DOHH2 (cell line): Measurements from ENCODE around the gene THEMIS2.
A peak's percentile ranks its signal among the peaks of the same experiment; 100 is the strongest.

Source experiments
- H3F3A ChIP-seq: fragments of 200-600 bp; sonication (generic), shearing (Covaris generic); 2 replicates; pipeline ENCODE4 v1.6.0; 2016; ENCODE audit warnings: antibody characterized with exemption, mild to moderate bottlenecking; ENCODE audit not compliant: control insufficient read depth, insufficient read depth
- H3K27ac ChIP-seq: fragments of 200-600 bp; sonication (generic); 2 replicates; pipeline ENCODE4 v1.5.1; 2014; ENCODE audit warnings: low read depth, mild to moderate bottlenecking, low read length, moderate library complexity
- H3K27me3 ChIP-seq: fragments of 200-600 bp; sonication (generic); 2 replicates; pipeline ENCODE4 v1.6.1; 2014; ENCODE audit warnings: mild to moderate bottlenecking, low read length, mixed read lengths; ENCODE audit not compliant: control insufficient read depth
- H3K36me3 ChIP-seq: fragments of 200-600 bp; sonication (generic); 2 replicates; pipeline ENCODE4 v1.6.1; 2014; ENCODE audit warnings: mild to moderate bottlenecking, low read length, moderate library complexity, mixed read lengths; ENCODE audit not compliant: control insufficient read depth
- H3K4me1 ChIP-seq: fragments of 200-600 bp; sonication (generic); 2 replicates; pipeline ENCODE4 v1.6.1; 2014; ENCODE audit warnings: mild to moderate bottlenecking, low read length, mixed read lengths; ENCODE audit not compliant: control insufficient read depth
- H3K4me2 ChIP-seq: fragments of 200-600 bp; sonication (generic); 2 replicates; pipeline ENCODE4 v1.6.0; 2014; ENCODE audit warnings: mild to moderate bottlenecking, low read length, moderate library complexity
- H3K4me3 ChIP-seq: fragments of 200-600 bp; sonication (generic); 2 replicates; pipeline ENCODE4 v1.5.1; 2014; ENCODE audit warnings: mild to moderate bottlenecking, low read length, mixed read lengths
- H3K79me2 ChIP-seq: fragments of 200-600 bp; sonication (generic); 2 replicates; pipeline ENCODE4 v1.6.1; 2014; ENCODE audit warnings: mild to moderate bottlenecking, low read length, mixed read lengths; ENCODE audit not compliant: control insufficient read depth
- H3K9me2 ChIP-seq: fragments of 200-600 bp; sonication (generic); replicated peaks from 2 replicates; pipeline ENCODE4 v1.6.1; 2014; ENCODE audit warnings: mild to moderate bottlenecking, low read length, mixed read lengths; ENCODE audit not compliant: control insufficient read depth
- H3K9me3 ChIP-seq: fragments of 200-600 bp; sonication (generic); 2 replicates; pipeline ENCODE4 v1.6.1; 2014; ENCODE audit warnings: antibody characterized with exemption, low read length, mixed read lengths; ENCODE audit not compliant: control insufficient read depth, insufficient read depth
- H4K20me1 ChIP-seq: fragments of 200-600 bp; sonication (generic); 2 replicates; pipeline ENCODE4 v1.6.0; 2014; ENCODE audit warnings: low read depth, mild to moderate bottlenecking, antibody characterized with exemption, low read length, moderate library complexity; ENCODE audit not compliant: control insufficient read depth, insufficient read depth
- EZH2phosphoT487 ChIP-seq: fragments of 200-600 bp; sonication (generic); IDR thresholded peaks from 2 replicates; pipeline ENCODE4 v1.6.1; 2017; ENCODE audit warnings: borderline replicate concordance, mild to moderate bottlenecking, antibody characterized with exemption, low read length, moderate library complexity, mixed read lengths
- TF ChIP-seq, protein P1 (sequence below): fragments of 200-600 bp; sonication (generic); IDR thresholded peaks from one replicate; pipeline ENCODE4 v1.5.1; 2014; ENCODE audit warnings: antibody characterized with exemption, mild to moderate bottlenecking, low read depth, low read length; ENCODE audit not compliant: poor library complexity, severe bottlenecking

The THEMIS2 gene

DNA sequence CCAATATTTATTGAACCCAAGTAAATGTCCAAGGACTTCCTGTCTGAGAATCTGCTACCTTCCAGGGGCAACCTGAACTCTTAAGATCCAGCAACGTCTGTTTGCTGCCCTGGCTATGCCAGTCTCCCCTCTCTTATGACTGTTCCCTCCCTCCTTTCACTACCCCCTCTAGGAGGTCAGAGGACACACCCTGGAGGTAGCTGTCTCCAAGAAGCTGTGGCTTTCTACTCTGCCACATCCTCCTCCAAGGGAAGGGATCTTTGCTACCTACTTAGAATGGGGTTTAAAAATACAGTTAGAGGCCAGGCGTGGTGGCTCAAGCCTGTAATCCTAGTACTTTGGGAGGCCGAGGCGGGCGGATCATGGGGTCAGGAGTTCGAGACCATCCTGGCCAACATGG lies 58.8 kb downstream of the THEMIS2 start:
- TF ChIP-seq, protein P1, sequence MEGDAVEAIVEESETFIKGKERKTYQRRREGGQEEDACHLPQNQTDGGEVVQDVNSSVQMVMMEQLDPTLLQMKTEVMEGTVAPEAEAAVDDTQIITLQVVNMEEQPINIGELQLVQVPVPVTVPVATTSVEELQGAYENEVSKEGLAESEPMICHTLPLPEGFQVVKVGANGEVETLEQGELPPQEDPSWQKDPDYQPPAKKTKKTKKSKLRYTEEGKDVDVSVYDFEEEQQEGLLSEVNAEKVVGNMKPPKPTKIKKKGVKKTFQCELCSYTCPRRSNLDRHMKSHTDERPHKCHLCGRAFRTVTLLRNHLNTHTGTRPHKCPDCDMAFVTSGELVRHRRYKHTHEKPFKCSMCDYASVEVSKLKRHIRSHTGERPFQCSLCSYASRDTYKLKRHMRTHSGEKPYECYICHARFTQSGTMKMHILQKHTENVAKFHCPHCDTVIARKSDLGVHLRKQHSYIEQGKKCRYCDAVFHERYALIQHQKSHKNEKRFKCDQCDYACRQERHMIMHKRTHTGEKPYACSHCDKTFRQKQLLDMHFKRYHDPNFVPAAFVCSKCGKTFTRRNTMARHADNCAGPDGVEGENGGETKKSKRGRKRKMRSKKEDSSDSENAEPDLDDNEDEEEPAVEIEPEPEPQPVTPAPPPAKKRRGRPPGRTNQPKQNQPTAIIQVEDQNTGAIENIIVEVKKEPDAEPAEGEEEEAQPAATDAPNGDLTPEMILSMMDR, result no peak
- no peak for TF ChIP-seq EZH2phosphoT487
- Histone ChIP-seq H3K27ac (no peak overlapping the region), H3K9me2 (no peaks in the 10 kb centered on the region), H3K4me1 (peaks cover 18% of the 10 kb centered on the region), H3K27me3 (peaks cover 20% of the 10 kb centered on the region), H3K36me3 (no peaks in the 10 kb centered on the region), H3F3A (no peaks in the 10 kb centered on the region), H3K4me2 (no peak overlapping the region), H4K20me1 (no peaks in the 10 kb centered on the region), H3K4me3 (no peak overlapping the region), H3K9me3 (no peaks in the 10 kb centered on the region), H3K79me2 (no peaks in the 10 kb centered on the region)

DNA sequence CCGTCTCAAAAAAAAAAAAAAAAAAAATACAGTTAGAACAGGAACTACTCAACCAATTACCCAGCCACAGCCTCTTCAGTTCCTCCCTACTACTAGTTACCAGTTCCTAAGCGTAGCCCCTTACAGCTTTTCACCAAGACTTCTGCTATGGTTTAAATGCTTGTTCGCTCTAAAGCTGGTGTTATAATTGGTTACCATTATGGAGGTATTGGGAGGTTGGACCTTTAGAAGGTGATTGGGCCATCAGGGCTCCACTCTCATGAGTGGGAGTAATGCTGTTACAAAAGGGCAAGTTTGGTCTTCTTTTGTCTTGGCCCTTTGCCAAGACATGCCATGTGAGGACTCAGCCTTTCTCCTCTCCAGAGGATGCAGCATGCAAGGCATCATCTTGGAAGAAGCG lies 59.4 kb downstream of the THEMIS2 start:
- Histone ChIP-seq H3K9me3 (no peaks in the 10 kb centered on the region), H3K4me2 (no peak overlapping the region), H3K27me3 (peaks cover 16% of the 10 kb centered on the region), H3K36me3 (no peaks in the 10 kb centered on the region), H3K4me1 (peaks cover 18% of the 10 kb centered on the region), H3K4me3 (no peak overlapping the region), H3K27ac (no peak overlapping the region), H3K79me2 (no peaks in the 10 kb centered on the region), H3K9me2 (no peaks in the 10 kb centered on the region), H3F3A (no peaks in the 10 kb centered on the region), H4K20me1 (no peaks in the 10 kb centered on the region)
- TF ChIP-seq, protein P1, result no peak
- TF ChIP-seq EZH2phosphoT487, result no peak

DNA sequence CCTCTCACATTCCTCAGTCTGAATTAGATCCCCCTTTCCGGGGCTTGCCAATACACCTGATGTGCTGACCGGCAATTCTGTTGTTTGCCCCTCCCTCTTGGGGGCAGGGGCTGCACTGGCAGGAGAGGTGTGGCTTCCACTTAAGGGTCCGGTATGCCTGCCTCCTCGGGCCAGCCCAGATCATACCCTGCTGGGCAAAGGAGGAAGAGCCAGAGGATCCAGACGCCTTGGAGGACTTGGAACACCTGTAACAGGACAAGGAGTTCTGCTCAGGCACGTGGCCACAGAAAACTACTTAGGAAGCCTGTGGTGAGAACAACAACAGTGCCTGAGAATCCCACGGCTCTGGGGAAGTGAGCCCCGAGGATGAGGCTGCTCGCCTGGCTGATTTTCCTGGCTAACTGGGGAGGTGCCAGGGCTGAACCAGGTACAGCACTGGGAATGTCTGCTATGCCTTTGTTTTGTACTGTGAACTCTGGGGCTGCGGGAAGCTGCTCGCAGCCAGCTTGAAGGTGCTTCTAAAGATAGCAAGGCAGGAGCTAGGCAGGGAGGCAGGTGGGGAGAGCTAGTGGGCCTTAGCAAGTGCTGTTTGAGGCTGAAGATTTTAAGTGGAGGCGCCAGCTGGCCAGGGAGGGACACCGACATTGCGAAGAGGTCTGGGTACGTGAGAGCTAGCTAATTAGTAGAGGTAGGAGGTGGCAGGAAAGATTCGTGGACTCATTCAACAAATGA lies 62.6 kb downstream of the THEMIS2 start, which contains the start of gene SMPDL3B:
Gene SMPDL3B (plus strand): TSS at position 183 of the 732 bp plus-strand sequence. CDS start 184 bp downstream, at position 367.
- Histone ChIP-seq H3K27me3 (peaks cover 16% of the 10 kb centered on the region), H3K4me1 (peaks cover 19% of the 10 kb centered on the region), H3K79me2 (no peaks in the 10 kb centered on the region), H3K4me2 (peak within 1 kb of the TSS; percentile 38), H3F3A (no peaks in the 10 kb centered on the region), H3K4me3 (no peak within 1 kb of the TSS; the same call in 1 of the 2 replicates), H3K9me3 (no peaks in the 10 kb centered on the region), H4K20me1 (no peaks in the 10 kb centered on the region), H3K9me2 (no peaks in the 10 kb centered on the region), H3K27ac (no peak within 1 kb of the TSS), H3K36me3 (no peaks in the 10 kb centered on the region)
- TF ChIP-seq, protein P1, result no peak
- TF ChIP-seq EZH2phosphoT487, result no peak
